Measurements from ENCODE around the gene ZNF410. TPM values are rescaled to one million over a fixed set of nuclear protein-coding genes. Genes with fewer than 3 reads are reported as not detected.
A peak's percentile ranks its signal among the peaks of the same experiment; 100 is the strongest.

The ZNF410 gene
- total RNA-seq, 1 experiment from 2014 or later: 37.6 TPM

DNA sequence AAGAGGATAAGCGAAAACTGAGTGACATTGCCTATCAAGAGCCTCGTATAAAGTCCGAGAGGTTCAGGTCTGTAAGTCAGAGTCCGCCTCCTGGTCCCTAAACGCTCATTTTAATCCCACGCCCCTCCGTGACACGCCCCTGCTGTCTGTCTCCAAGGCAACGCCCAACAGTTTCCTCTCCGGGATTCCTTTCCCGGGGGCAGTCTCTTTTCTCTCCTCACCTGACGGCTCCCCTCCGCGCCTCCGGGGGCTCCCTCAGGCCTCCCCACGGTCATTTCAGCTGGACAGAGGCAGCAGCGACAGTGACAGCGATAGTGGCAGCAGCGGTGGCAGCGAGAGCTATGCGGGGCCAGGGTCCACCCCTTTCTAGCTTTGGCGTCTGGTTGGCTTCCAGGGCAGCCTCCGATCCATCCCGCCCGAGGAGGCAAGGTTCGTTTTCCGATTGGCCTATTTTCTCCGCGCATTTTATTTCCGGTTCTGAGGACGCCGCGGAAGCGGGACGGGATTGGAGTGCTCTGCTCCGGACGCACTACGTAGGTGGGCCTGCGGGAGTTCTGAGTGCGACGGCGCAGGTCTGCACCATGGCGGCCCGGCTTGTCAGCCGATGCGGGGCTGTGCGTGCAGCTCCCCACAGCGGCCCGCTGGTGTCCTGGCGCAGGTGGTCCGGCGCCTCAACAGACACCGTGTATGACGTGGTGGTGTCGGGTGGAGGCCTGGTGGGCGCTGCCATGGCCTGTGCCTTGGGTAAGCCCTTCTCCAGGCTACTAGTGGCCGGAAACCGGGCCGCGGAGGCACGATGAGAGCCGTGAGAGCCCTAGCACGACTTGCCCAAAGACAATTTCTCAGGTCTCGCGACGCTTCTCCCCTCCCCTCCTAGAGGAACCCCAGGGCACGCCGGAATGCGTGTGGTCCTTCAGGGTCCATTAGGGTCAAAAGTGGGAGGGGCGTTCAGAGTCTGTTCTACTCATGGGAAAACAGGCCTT, 63.4 kb downstream of the ZNF410 start, which contains the start of the genes COQ6 and FAM161B:
COQ6 (plus strand) TSS at position 551 of the 983 bp plus-strand sequence; CDS start at position 582, 31 bp downstream.
FAM161B (minus strand) TSS at position 343 of the 983 bp plus-strand sequence; CDS start at position 275, 68 bp downstream.
- H3K36me3 ChIP-seq (ENCODE audit: control insufficient read depth in 1 of 2, insufficient read depth in 2 of 2, low read length in 2 of 2): peaks cover 0 to 8% of the 10 kb centered on the region in 2 experiments; a peak in 2 of 4 replicates
- no peaks in the 10 kb centered on the region for H3K9me3 ChIP-seq (ENCODE audit: control insufficient read depth in 1 of 2, insufficient read depth in 1 of 2, low read depth in 1 of 2, low read length in 2 of 2)
- BruUV-seq (replicated peaks): no TSS peak
- H3K4me1 ChIP-seq (ENCODE audit: control insufficient read depth in 1 of 2, insufficient read depth in 2 of 2, low read length in 2 of 2): peaks cover 4 to 17% of the 10 kb centered on the region in 2 experiments; a peak in 2 of 4 replicates
- peak within 1 kb of the TSS; percentile 81 for H3K4me2 ChIP-seq (ENCODE audit: low read length)
- H3K4me3 ChIP-seq (replicated peaks in 1 of 2; ENCODE audit: low read depth in 1 of 2, low read length in 2 of 2): peak within 1 kb of the TSS; percentile 61 to 81
- intact Hi-C loops (cut with micrococcal nuclease): loop anchor here (5.0 kb wide), 2 partner anchors 67 to 223 kb away; partner anchors contain the start of genes BBOF1 and ENTPD5
- ATAC-seq (peak; percentile 93), DNase-seq (ENCODE audit: low read depth, low spot score) (peak; percentile 97)
- ChIA-PET CTCF (interaction anchor here (0.9 to 2.1 kb wide), 3 partner anchors 14 to 222 kb away, joined by 3 to 6 read pairs (median 5); no protein-coding TSS in a partner anchor), RAD21 (ENCODE audit: low non-redundant PET in 1 of 2, low total read pairs in 2 of 2, uncharacterized antibody in 2 of 2, unreplicated experiment in 2 of 2) (interaction anchor here in 1 of 2 experiments (0.8 kb wide), 1 partner anchor 221 kb away, joined by 3 read pairs; no protein-coding TSS in a partner anchor), POLR2A (interaction anchor here (0.6 to 1.0 kb wide), 6 partner anchors 11 to 371 kb away, joined by 3 to 7 read pairs (median 4); partner anchors contain the start of gene ZNF410)
- peak within 1 kb of the TSS; percentile 80 for H3K9ac ChIP-seq (ENCODE audit: low read length)
- peak within 1 kb of the TSS; percentile 81 for H3K27ac ChIP-seq (ENCODE audit: low read depth, low read length)
- no peaks in the 10 kb centered on the region; the same call in 1 of the 2 replicates for H3K79me2 ChIP-seq (ENCODE audit: insufficient read depth, low read length)
- H4K20me1 ChIP-seq (ENCODE audit: insufficient read depth): no peaks in the 10 kb centered on the region
- H3K27me3 ChIP-seq (ENCODE audit: insufficient read depth, low read length): no peaks in the 10 kb centered on the region
- H2AFZ ChIP-seq (ENCODE audit: low read depth, low read length, poor library complexity, severe bottlenecking): peak within 1 kb of the TSS; percentile 71
- H3K9me2 ChIP-seq (ENCODE audit: insufficient read depth): no peaks in the 10 kb centered on the region
- no peak for TF ChIP-seq RAD21 (IDR thresholded peaks at IDR 0.05; ENCODE audit: low read depth)
- peak; percentile 84 for TF ChIP-seq SP1 (IDR thresholded peaks at IDR 0.05; ENCODE audit: low read depth)
- TF ChIP-seq CBX3 (IDR thresholded peaks at IDR 0.05; ENCODE audit: low read depth): no peak
- no peak for TF ChIP-seq FOSL1 (IDR thresholded peaks at IDR 0.05; ENCODE audit: low read depth)
- peak; percentile 60 for TF ChIP-seq TCF7L2 (IDR thresholded peaks at IDR 0.05; ENCODE audit: borderline replicate concordance, extremely low read depth, insufficient read depth, insufficient read length)
- peak; percentile 87 for TF ChIP-seq YY1 (IDR thresholded peaks at IDR 0.05; ENCODE audit: extremely low read depth, insufficient replicate concordance, low read depth, low read length)
- TF ChIP-seq JUND (IDR thresholded peaks at IDR 0.05): no peak
- TF ChIP-seq, protein P1, sequence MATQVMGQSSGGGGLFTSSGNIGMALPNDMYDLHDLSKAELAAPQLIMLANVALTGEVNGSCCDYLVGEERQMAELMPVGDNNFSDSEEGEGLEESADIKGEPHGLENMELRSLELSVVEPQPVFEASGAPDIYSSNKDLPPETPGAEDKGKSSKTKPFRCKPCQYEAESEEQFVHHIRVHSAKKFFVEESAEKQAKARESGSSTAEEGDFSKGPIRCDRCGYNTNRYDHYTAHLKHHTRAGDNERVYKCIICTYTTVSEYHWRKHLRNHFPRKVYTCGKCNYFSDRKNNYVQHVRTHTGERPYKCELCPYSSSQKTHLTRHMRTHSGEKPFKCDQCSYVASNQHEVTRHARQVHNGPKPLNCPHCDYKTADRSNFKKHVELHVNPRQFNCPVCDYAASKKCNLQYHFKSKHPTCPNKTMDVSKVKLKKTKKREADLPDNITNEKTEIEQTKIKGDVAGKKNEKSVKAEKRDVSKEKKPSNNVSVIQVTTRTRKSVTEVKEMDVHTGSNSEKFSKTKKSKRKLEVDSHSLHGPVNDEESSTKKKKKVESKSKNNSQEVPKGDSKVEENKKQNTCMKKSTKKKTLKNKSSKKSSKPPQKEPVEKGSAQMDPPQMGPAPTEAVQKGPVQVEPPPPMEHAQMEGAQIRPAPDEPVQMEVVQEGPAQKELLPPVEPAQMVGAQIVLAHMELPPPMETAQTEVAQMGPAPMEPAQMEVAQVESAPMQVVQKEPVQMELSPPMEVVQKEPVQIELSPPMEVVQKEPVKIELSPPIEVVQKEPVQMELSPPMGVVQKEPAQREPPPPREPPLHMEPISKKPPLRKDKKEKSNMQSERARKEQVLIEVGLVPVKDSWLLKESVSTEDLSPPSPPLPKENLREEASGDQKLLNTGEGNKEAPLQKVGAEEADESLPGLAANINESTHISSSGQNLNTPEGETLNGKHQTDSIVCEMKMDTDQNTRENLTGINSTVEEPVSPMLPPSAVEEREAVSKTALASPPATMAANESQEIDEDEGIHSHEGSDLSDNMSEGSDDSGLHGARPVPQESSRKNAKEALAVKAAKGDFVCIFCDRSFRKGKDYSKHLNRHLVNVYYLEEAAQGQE (IDR thresholded peaks at IDR 0.05; ENCODE audit: low read depth): no peak
- no peak for TF ChIP-seq SRF (IDR thresholded peaks at IDR 0.05; ENCODE audit: low read depth)
- TF ChIP-seq ELF1 (IDR thresholded peaks at IDR 0.05; ENCODE audit: borderline replicate concordance, low read depth): peak; percentile 67
- TF ChIP-seq EZH2 (IDR thresholded peaks at IDR 0.05): no peak
- TF ChIP-seq, protein P2, sequence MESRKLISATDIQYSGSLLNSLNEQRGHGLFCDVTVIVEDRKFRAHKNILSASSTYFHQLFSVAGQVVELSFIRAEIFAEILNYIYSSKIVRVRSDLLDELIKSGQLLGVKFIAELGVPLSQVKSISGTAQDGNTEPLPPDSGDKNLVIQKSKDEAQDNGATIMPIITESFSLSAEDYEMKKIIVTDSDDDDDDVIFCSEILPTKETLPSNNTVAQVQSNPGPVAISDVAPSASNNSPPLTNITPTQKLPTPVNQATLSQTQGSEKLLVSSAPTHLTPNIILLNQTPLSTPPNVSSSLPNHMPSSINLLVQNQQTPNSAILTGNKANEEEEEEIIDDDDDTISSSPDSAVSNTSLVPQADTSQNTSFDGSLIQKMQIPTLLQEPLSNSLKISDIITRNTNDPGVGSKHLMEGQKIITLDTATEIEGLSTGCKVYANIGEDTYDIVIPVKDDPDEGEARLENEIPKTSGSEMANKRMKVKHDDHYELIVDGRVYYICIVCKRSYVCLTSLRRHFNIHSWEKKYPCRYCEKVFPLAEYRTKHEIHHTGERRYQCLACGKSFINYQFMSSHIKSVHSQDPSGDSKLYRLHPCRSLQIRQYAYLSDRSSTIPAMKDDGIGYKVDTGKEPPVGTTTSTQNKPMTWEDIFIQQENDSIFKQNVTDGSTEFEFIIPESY (IDR thresholded peaks at IDR 0.05; ENCODE audit: extremely low read depth, insufficient replicate concordance, low read length): no peak
- TF ChIP-seq ZFX (IDR thresholded peaks at IDR 0.05): peak; percentile 88
- TF ChIP-seq, protein P3, sequence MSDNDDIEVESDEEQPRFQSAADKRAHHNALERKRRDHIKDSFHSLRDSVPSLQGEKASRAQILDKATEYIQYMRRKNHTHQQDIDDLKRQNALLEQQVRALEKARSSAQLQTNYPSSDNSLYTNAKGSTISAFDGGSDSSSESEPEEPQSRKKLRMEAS (IDR thresholded peaks at IDR 0.05): peak; percentile 82
- TF ChIP-seq, protein P4, sequence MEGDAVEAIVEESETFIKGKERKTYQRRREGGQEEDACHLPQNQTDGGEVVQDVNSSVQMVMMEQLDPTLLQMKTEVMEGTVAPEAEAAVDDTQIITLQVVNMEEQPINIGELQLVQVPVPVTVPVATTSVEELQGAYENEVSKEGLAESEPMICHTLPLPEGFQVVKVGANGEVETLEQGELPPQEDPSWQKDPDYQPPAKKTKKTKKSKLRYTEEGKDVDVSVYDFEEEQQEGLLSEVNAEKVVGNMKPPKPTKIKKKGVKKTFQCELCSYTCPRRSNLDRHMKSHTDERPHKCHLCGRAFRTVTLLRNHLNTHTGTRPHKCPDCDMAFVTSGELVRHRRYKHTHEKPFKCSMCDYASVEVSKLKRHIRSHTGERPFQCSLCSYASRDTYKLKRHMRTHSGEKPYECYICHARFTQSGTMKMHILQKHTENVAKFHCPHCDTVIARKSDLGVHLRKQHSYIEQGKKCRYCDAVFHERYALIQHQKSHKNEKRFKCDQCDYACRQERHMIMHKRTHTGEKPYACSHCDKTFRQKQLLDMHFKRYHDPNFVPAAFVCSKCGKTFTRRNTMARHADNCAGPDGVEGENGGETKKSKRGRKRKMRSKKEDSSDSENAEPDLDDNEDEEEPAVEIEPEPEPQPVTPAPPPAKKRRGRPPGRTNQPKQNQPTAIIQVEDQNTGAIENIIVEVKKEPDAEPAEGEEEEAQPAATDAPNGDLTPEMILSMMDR (IDR thresholded peaks at IDR 0.05 in 2 of 3, conservative IDR thresholded peaks at IDR 0.05 in 1 of 3; ENCODE audit: borderline replicate concordance in 1 of 3, insufficient read depth in 1 of 3, low read depth in 2 of 3, low read length in 2 of 3): no peak
- TF ChIP-seq POLR2A (IDR thresholded peaks at IDR 0.05; ENCODE audit: borderline replicate concordance, extremely low read depth, insufficient read depth, insufficient read length): no peak
- peak; percentile 95 for TF ChIP-seq SIN3A (IDR thresholded peaks at IDR 0.05; ENCODE audit: low read depth)
- TF ChIP-seq CEBPB (IDR thresholded peaks at IDR 0.05; ENCODE audit: low read depth): no peak

All from HCT116 (cell line).